HG03108 (cell line): Measurements from ENCODE around the gene PRR18.
"Not testable (repeated sequence)": the region's sequence is repeated elsewhere in the genome, so short reads cannot be mapped to it uniquely, and the experiment has no call there.

ENCODE experiments used
- ATAC-seq: cut with Tn5 transposase; IDR thresholded peaks from one replicate; pipeline ENCODE4 v1.9.1; 2021; ENCODE audit warnings: moderate library complexity; ENCODE audit not compliant: unreplicated experiment

Gene PRR18

GRCh38 chr6:166308033-166308768, at the start of gene PRR18:
PRR18 (minus strand) TSS chr6:166308392; CDS start chr6:166308142, 250 bp downstream.
- peak; percentile 51 for ATAC-seq

GRCh38 chr6:166355552-166355951, 47.4 kb upstream of the PRR18 start:
- no peak for ATAC-seq

- no peak for ATAC-seq
These were observed 46.8 kb upstream of the PRR18 start for GRCh38 chr6:166354965-166355364.

- ATAC-seq = no peak
These were observed 46.0 kb upstream of the PRR18 start for GRCh38 chr6:166354143-166354542.

DNA sequence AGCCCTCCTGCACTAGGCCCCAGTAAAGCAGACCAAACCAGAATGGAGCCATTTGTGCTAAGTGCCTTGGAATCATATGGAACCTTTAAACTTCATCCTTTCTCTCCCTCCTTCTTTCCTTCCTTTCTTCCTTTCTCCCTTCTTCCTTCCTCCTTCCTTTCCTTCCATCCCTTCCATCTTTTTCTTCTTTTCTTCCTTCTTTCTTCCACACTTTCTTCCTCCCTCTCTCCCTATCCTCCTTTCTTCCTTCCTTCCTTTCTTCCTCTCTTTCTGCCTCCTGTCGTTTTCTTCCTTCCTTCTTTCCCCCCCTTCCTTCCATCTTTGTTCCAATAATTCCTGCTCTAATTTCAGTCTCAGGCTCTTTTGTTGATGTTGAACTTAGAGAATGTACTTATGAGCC, 45.3 kb upstream of the PRR18 start:
- ATAC-seq = no peak

GRCh38 chr6:166352923-166353322, 44.7 kb upstream of the PRR18 start:
- no peak for ATAC-seq

GRCh38 chr6:166351715-166352285, 43.6 kb upstream of the PRR18 start:
- peak; percentile 96 for ATAC-seq

DNA sequence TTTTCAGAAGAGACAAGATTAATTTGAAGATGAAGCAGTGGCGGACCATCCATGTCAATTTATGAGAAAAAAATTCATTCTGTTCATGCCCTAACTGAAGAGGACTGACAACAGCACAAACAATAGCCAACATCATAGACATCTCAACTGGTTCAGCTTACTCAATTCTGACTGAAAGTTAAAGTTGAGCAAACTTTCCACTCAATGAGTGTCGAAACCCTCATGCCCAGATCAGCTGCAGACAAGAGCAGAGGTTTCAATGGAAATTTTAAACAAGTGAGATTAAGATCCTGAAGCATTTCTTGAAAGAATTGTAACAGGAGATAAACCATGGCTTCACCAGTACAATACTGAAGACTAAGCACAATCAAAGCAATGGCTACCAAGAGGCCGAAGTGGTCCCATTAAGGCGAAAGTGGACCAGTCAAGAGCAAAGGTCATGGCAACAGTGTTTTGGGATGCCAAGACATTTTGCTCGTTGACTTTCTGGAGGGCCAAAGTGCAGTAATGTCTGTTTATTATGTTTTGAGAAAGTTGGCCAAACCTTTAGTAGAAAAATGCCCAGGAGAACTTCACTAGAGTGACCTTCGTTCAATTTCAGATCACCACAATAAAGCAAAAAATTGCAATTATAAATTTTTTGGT, 40.2 kb upstream of the PRR18 start:
- no peak for ATAC-seq

- ATAC-seq = no peak
These were observed 38.8 kb upstream of the PRR18 start for GRCh38 chr6:166346965-166347364.

- no peak for ATAC-seq
These were observed 38.3 kb upstream of the PRR18 start for GRCh38 chr6:166346449-166346848.

- ATAC-seq = not testable (repeated sequence)
These were observed 37.5 kb upstream of the PRR18 start for GRCh38 chr6:166345672-166346071.

DNA sequence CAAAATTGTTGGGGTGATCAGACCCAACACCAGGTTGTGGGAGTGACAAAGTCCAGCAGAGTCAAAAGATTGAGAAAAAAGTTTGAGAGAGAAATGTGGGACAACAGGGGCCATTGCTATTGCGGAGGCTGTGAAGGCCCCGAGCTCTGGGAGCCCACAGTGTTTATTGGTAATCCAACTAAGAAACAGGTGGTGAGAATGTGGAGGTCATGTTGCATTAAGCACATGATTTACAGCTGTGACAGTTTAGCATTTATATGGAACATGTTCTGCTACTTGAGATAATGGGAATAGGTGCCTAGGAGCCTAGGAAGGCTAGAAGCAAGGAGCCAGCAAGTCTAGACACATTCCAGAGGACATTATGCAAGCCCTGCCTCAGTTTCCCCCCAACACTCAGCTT, 36.7 kb upstream of the PRR18 start:
- not testable (repeated sequence) for ATAC-seq

DNA sequence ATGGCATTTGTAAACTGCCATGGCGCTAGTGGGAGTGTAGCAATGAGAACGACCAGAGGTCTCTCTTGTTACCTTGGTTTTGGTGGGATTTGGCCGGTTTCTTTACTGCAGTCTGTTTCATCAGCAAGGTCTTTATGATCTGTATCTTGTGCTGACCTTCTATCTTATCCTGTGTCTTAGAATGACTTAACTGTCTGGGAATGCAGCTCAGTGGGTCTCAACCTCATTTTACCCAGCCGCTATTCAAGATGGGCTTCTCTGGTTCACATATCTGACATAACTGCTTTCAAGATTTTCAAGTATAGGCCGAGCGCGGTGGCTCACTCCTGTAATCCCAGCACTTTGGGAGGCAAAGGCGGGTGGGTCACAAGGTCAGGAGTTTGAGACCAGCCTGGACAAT, 36.0 kb upstream of the PRR18 start:
- no peak for ATAC-seq

DNA sequence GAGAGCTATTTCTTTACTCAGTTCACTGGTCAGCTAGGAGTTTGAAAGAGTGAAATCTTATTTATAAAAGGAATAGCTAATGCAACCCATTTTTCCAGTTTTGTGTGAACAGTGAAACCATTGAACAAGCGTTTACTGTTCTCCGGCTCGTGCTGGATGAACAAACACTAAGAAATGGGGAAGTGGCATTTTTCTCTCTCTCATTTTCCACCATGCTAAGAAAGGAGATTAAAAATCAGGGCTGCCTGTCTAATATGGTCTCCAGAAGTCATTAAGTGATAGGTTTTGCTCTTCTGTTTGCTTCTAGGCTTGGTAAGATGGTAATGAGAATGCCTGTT, 34.9 kb upstream of the PRR18 start:
- peak; percentile 18 for ATAC-seq

GRCh38 chr6:166342349-166343149, 34.4 kb upstream of the PRR18 start, which contains the start of gene SFT2D1:
SFT2D1 (minus strand) TSS chr6:166342545; CDS start chr6:166342481, 64 bp downstream.
- ATAC-seq = peak; percentile 89

DNA sequence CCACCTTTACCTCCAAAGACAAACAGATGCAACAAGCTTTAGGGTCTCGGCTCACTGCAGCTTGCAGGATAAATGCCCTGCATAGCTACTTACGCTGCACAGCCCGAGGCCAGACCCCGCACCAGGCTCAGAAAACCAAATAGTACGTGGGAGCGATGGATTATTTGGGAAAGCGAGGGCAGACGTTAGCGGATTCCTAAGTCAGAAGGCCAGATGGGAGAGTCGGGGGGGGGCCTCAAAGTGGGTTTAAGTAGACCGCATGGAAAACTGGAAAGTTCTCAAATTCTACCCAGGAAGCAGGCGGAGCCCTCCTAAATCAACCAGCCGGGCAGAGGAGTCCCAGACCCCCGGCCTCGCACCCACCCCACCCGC, 33.8 kb upstream of the PRR18 start:
- no peak for ATAC-seq

- ATAC-seq = no peak
These were observed 33.3 kb upstream of the PRR18 start for GRCh38 chr6:166341464-166341863.

- ATAC-seq = no peak
These were observed 30.7 kb upstream of the PRR18 start for GRCh38 chr6:166338854-166339253.

- no peak for ATAC-seq
These were observed 28.7 kb upstream of the PRR18 start for GRCh38 chr6:166336847-166337246.

GRCh38 chr6:166335378-166336302, 27.4 kb upstream of the PRR18 start:
- ATAC-seq = no peak
